G401.6 (cell line): ENCODE data around the gene HINT3.
"Not testable (repeated sequence)": the region's sequence is repeated elsewhere in the genome, so short reads cannot be mapped to it uniquely, and the experiment has no call there.

Experiments used
- FAIRE-seq: peaks from 2 replicates; lab custom pipeline; 2012; peaks lifted over from hg19 to GRCh38; lab: Jason Lieb, UNC

The HINT3 gene

DNA sequence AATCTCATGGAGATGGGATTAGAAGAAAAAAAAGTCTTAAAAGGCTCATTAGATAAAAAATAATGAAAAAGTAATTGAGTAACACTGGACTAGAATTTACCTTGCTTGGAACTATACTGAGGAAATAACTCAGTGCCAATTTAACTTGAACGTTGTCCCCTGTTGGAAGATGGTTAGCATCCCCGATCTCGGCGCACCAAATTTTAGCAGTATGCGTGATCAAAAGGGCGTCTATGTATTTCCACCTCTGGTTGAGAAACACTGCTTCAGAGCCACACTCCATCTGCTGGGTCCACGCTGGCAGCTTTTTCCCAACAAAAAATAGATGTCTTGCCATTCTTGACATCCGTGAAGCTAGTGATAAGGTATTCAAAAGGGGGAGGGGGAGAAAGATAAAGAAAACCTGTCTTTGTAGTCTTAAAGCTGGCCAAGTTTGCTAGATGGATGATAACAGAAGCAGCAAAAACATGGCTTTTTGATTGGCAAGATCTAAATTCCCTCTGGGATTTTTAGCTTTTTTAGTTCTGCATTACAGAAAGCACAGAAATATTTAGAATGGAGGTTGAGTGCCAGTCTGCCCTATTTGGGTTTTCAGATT is 6.4 kb downstream of the HINT3 start:
- FAIRE-seq: no peak

DNA sequence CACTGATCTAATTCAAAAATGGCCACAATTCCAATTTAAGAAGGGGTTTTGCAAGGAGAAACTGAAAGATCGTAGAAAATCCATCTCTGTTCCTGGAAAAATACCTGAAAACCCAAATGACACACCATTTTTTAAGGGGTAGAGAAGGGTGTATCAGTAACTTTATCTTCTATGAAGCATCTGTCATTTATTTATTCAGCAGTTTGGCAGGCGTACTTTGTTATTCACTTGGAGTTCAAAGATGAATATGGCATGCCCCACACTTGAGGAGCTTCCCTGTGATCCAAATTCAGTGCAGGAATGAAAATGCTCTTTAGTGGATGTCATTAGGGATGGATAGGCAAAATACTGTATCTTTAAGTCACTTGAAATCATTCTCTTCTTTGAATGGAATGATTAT is 7.2 kb downstream of the HINT3 start:
- FAIRE-seq: no peak

DNA sequence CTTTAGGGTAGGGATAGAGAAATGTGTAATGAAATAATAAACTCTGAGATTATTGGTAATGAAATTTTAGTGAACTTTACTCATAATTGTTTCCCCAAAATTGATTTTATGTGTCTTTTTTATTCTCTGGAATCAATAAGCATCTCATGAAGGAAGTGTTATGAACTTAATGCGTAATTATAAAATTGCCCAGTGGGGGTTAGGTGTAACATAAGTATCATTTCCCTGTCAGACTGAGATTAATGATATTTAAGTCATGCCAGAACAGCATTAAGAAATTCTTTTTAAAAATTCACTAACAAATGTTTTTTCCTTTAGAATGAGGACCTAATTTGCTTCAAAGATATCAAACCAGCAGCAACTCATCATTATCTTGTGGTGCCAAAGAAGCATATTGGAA is 10.0 kb downstream of the HINT3 start:
- FAIRE-seq: no peak

DNA sequence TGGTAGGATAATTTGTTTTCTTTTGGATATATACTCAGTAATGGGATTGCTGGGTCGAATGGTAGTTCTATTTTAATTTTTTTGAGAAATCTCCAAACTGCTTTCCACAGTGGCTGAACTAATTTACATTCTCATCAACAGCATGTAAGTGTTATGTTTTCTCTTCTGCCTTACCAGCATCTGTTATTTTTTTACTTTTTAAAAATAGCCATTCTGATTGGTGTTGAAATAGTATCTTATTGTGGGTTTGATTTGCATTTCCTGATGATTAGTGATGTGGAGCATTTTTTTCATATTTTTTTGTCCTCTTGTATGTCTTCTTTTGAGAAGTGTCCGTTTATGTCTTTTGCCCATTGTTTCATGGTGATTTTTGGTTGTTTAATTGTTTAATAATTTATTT is 11.9 kb downstream of the HINT3 start:
- no peak for FAIRE-seq

DNA sequence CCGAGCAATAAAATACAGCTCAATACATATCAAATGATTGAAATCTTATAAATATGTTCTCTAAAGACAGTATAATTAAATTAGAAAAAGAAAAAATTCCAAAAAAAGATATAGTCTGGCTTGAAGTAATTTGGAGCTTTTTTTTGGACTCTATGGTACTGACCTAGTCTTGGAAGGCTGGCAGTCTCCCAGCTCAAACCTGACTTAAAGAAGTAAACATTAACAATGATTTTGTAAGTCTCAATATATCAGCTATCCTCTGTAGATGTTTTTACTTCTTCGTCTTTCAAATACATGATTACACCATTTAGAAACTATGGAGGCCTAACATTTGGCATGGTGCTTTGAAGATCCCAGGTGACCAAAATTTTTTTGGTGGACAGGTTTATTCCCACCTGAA is 14.2 kb downstream of the HINT3 start:
- no peak for FAIRE-seq

DNA sequence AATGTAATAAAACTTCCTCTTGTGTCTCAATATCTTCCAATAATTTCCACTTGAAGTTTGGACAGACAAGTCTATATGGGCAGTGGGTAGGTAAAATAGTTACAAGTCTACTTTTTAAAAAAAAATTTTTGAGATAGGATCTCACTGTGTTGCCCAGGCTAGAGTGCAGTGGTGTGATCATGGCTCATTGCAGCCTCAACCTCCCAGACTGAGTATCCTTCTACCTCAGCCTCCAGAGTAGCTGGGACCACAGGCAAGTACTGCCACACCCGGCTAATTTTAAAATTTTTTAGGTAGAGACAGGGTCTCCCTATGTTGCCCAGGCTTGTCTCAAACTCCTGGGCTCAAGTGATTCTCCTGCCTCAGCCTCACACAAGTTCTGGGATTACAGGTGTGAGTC is 15.9 kb downstream of the HINT3 start:
- not testable (repeated sequence) for FAIRE-seq

DNA sequence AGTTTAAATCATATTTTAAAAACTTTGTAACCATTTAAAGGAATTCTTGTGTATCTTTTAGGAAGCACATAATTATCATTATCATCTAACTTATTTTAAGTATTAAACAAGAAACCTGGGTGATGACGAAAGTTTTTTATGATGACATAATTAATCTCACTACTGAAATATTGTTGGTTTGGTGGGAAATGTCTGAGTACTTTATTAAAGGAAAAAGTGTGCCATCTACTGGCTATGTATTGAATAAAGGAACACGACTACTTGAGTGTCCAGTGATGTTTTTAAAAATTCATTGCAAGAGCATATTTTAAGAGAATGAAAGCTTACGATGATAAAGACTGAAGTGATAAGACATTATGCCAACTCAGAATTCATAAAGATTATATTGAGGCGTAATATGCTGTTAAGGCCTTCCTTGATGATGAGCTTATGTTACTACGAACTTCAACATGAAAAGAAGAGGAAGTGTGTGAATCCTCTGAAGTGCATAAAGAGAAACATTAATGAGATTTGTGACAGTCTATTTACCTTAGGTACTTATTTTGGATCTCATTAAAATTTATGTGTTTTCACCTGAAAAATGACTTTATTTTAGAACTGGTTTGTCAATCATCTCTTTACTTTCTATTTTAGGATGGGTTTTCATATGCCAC is 17.8 kb downstream of the HINT3 start:
- FAIRE-seq: peak; percentile 97

DNA sequence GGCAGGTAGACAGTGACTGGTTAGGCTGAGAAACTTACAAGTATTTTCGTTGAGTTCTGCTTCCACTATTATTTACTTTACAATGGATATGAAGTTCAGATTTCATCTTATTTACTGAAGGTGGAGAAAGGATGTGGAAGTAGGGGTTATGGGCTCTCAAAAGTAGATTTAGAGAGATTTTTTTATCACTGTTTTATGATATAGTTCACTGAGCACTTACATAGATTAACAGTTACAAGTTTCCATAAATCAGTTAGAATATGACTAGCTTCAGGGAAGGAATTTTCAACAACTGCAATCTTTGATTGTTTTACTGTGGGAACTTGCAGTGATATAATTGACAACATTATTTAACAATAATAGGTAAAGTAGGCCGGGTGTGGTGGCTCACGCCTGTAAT is 22.5 kb downstream of the HINT3 start:
- no peak for FAIRE-seq

DNA sequence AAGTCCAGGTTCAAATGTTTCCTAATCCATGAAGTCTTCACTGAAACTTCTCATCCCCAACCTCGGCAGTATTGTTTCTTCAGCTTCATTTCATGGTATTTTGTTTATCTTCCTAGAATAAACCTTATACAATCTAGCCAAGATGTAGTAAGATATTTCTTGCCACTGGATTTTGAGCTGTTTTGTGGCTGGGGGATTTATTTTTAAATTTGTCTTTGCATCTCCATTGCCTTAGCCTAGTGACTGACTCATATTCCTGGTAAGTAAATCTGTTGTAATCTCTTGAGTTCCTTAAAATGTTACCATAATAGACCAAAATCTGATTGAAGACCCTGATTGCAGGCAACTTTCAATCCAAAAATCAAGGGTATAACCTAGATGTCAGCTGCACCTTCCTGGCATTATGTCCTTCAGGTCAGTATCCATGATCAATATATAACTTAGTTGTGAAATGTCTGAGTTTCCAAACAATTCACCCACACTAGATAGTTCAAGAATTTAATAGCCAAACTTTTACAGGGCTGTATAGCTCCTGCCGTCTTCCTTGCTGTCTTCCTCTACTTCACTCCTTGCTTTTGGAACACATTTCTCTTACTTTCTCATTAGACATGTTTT is 25.1 kb downstream of the HINT3 start:
- no peak for FAIRE-seq

DNA sequence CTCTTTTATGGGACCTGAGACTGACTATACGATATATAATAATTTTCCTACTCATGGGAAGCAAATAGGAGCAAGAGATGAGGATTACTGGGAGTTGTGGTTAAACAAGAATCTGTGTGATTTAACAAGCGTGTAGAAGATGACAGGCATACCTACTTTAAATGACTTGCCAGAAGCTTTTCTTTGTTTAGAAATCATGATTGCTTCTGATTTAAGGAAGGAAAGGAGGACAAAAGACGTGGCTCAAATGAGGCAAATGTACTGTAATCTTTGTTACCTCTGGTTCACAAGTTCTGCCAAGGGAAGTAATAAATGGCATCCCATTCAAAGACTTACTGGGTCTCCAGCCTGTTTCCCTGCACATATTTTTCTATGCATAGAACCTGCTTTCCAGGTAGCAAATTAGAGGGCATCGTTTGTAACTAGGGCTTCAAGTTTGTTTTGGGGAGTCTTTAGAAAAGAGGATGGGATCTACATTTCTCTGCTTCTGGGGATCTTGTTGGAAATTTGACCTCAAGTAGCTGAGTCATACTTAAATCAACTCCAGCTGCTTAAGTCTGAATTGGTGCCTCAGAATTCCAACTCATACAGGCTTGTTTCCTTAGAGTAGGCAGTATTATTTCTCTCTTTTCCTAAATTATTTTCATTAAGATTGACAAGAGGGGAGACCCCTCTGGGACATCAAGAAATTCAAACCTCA is 26.8 kb downstream of the HINT3 start:
- no peak for FAIRE-seq

DNA sequence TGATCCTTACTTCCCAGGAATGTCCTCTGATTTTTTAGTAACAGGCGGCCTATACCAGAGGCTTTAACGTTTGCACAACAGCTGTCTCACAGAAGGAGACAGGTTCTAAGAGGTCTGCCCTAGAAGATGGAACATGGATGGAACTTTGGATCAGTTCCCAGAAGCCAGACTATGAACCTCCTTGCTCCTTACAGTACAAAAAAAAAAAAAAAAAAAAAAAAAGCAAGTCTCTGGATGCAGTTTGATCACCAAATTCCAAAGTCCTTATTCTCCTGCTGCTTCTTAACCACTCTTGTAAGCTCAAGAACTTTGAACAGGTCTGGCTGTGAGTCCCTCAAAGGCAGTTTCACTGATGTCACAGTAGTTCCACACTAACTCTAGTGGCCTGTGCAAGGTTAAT is 27.7 kb downstream of the HINT3 start:
- FAIRE-seq: no peak

DNA sequence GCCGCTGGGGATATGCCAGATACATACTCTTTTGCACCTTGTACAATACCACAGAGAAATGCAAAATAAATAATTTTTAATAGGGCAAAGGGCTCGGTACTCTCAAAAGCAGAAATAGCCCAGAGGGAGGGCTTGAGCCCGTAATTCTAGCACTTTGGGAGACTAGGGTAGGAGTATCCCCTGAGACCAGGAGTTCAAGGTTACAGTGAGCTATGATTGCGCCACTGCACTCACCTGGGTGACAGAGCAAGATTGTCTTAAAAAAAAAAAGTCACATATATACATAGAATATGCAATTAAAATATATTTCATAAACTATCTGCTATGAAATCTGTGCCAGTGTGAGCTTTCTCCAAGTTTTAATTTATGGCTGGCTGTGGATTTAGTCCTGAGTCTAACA is 29.0 kb downstream of the HINT3 start:
- no peak for FAIRE-seq

DNA sequence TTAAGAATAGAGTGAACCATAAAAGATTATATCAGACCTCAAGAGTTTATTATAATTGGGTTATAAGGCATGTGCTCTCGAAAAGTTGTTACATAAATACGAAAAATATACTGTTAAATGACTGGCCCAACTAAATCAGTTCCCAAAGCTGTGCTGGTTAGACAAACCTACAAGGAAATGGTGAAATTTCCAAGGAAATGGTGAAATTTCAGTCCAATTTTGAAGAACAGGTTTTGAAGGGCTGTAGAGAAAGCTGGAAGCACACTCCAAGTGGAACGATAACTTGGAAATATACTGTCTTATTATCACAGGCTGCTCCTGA is 29.4 kb downstream of the HINT3 start:
- FAIRE-seq: no peak

DNA sequence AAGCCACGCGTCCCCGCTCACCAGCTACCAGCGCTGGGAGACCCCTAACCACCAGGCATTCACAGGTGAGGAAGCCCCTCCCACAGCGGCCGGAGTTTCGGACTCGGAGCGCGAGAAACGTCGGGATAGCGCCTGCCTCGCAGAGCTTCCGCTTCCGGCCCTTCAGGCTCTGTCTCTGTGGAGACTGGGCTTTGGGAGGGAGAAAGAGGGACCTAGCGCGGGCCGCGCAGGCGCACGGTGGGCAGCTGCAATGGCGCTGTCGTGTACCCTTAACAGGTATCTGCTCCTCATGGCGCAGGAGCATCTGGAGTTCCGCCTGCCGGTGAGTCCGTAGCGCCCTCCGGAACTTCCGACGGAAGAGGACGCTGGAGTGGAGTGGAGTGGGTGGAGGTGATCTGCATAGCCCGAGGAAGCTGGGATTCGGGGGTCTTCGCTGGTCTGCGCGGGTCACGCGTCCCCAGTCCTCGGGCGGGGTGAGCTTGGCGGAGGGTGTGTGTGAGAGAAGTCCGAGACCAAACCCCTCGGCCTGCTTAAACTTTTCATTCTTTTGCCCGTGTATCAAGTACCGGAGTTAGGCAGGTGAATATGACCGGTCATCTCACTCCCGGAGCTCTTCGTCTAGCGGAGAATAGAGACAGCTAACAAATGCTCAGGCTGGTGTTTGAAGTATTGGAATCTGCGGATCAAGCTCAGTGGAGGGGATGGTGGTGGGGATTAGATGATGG is 29.9 kb downstream of the HINT3 start, which contains the start of gene TRMT11:
Gene TRMT11, plus strand, starts transcription at position 240 of the 725 bp plus-strand sequence. Its CDS starts 11 bp downstream, at position 251.
- peak; percentile 63 for FAIRE-seq

DNA sequence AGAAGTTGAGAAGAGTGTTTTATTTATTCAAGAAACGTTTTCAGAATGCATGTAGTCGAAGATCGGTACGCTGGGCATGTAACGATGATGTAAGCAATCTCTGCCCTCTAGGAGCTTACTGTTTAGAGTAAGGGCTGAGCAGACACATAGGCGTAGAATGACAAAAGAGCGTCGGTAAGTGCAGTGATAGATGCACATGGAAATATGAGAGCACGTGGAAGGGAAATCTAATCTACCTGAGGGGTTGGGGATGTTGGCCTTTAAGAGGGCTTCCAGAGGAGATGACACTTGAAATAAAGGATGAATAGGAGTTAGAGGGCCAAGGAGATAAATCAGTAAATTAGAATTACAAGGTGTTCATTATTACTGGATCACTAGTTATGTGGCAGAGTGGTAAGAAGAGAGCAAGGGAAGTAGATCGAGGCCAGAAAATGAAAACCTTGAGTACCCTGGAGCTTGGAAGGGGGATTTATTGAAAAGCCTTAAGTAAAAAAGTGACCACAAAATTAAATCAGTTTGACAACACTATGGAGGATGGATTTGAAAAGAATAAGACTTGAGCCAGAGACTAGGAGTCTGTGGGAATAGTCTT is 30.6 kb downstream of the HINT3 start:
- FAIRE-seq: no peak

DNA sequence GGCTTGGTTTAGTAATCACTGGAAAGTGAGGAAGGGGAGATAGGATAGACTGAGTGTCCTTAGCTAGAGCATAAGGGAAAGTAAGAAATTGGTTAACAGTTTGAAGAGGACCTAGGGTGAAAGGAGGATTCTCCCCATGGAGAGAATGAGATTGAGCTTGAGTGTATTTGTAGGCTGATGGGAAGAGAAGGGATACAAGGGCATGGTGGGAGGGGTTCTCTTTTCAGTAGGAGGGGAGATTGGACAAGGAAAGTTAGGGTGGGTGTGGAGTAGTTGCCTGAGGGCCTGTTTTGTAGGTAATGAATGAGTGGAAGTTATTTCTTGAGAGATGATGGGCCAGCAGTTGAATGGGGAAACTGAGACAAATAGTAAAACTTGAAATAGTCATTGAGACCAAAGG is 31.7 kb downstream of the HINT3 start:
- no peak for FAIRE-seq

DNA sequence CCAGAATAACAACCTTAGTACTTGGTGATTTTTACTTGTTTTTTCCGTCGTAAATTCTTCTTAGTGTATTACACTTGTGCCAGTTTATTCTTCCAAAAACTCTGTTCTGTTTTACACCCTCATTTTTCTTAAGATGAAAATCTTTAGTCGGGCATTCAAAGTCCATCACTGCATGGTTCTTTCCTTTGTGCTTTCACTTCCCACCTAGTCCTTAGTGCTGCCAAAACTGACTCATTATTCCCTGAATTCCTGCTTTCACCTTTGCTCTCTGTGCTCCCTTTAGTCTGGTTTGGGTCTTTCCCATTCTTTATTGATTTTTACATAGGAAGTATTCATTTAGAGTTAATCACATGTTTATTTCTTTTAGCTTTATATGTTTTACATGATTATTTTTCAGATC is 33.1 kb downstream of the HINT3 start:
- FAIRE-seq: no peak

DNA sequence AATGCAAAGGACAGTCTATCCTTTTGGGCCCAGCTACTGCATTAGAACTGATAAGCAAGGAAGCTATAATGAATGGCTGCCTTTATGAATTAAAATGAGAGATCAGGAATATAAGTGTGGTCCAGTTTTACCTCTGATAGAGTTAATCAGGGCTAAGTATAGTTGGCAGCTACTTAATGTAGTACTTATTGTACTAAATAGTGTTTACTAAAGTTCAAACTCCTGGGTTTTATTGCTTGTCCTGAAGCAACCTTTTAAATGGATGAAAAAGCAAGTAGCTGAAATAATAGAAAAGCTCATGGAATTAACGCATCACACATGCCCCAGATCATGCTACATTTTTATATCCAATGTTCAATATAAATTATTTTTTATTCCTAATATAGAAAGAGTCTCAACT is 35.1 kb downstream of the HINT3 start:
- FAIRE-seq: no peak

DNA sequence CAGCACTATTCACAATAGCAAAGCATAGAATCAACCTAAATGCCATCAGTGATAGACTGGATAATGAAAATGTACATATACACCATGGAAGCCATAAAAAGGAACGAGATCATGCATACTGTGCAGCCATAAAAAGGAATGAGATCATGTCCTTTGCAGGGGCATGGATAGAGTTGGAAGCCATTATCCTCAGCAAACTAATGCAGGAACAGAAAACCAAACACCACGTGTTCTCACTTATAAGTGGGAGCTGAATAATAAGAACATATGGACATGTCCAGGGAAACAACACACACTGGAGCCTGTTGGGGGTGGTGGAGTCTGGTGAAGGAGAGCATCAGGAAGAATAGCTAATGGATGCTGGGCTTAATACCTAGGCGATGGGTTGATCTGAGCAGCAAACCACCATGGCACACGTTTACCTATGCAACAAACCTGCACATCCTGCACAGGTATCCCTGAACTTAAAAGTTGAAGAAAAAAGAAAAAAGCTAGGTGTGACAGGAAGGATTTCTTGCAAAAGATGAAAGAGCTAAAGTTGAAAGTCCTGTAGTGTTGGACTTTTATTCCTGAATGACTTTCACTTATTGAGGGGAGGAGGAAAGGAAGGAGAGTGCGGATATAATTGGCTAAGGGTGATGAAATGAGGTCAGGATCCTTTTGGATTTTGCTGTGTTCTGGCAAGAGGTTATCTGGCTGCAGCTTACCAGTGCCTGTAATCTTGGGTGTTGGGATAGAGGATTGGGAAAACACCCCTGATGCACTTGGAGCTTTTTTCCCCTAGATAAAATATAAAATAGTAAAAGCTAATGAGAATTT is 38.3 kb downstream of the HINT3 start:
- FAIRE-seq: no peak

DNA sequence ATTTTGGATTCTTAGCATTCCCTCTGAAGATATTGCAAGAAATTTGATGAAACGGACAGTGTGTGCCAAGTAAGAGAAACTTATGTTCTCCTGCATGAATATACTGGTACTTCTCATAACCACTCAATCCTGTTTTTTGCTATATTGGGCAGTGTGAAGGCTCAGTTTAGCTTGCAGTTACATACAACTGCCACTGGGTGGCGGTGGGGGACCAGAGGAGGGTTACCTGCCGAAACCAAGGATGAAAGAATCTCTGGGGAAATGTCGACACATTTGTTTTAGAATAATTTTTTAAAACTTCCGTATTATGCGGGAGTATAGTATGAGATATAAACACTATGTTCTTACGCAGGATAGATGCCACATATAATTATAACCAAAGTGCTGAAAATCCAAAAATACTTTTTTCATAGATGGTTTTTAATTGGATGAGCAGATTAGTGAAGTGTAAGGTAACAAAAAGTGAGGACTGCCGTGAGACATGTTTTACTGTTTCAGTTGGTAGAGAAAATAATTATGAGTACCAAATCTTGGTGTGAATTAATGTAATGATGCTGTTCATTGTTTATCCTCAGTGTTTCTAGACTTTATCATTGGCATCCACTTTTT is 39.5 kb downstream of the HINT3 start:
- peak; percentile 94 for FAIRE-seq
